ENCODE measurements around the gene SPDEF.

DNA sequence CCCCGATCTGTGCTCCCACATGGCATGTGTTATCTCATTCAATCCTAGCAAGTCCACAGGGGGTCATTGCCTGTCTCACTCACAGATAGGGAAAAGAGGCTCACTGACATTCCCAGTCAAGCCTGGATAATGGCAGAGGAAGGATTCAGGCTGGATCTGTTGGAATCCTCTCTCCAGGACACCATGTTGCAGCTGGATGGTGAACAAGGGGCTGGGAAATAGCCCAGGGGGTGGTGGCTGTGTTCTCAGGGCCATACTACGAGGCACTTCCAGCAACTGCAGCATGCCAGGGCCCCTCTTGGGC is 5.0 kb upstream of the SPDEF start:
- TF ChIP-seq, protein P1, sequence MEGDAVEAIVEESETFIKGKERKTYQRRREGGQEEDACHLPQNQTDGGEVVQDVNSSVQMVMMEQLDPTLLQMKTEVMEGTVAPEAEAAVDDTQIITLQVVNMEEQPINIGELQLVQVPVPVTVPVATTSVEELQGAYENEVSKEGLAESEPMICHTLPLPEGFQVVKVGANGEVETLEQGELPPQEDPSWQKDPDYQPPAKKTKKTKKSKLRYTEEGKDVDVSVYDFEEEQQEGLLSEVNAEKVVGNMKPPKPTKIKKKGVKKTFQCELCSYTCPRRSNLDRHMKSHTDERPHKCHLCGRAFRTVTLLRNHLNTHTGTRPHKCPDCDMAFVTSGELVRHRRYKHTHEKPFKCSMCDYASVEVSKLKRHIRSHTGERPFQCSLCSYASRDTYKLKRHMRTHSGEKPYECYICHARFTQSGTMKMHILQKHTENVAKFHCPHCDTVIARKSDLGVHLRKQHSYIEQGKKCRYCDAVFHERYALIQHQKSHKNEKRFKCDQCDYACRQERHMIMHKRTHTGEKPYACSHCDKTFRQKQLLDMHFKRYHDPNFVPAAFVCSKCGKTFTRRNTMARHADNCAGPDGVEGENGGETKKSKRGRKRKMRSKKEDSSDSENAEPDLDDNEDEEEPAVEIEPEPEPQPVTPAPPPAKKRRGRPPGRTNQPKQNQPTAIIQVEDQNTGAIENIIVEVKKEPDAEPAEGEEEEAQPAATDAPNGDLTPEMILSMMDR (conservative IDR thresholded peaks at IDR 0.05; ENCODE audit: low read depth in 2 of 2) = no peak
- TF ChIP-seq NANOG (IDR thresholded peaks at IDR 0.05; ENCODE audit: borderline replicate concordance) (no peak), CREB1 (CRISPR knock-in tag; IDR thresholded peaks at IDR 0.05; ENCODE audit: low read depth) (no peak), POLR2AphosphoS5 (IDR thresholded peaks at IDR 0.05; ENCODE audit: low read depth) (no peak), EZH2 (IDR thresholded peaks at IDR 0.05; ENCODE audit: low read depth, unreplicated experiment) (no peak), JUNB (IDR thresholded peaks at IDR 0.05; ENCODE audit: unreplicated experiment) (no peak), ZNF114 (CRISPR knock-in tag; IDR thresholded peaks at IDR 0.05) (no peak)
- TF ChIP-seq, protein P2, sequence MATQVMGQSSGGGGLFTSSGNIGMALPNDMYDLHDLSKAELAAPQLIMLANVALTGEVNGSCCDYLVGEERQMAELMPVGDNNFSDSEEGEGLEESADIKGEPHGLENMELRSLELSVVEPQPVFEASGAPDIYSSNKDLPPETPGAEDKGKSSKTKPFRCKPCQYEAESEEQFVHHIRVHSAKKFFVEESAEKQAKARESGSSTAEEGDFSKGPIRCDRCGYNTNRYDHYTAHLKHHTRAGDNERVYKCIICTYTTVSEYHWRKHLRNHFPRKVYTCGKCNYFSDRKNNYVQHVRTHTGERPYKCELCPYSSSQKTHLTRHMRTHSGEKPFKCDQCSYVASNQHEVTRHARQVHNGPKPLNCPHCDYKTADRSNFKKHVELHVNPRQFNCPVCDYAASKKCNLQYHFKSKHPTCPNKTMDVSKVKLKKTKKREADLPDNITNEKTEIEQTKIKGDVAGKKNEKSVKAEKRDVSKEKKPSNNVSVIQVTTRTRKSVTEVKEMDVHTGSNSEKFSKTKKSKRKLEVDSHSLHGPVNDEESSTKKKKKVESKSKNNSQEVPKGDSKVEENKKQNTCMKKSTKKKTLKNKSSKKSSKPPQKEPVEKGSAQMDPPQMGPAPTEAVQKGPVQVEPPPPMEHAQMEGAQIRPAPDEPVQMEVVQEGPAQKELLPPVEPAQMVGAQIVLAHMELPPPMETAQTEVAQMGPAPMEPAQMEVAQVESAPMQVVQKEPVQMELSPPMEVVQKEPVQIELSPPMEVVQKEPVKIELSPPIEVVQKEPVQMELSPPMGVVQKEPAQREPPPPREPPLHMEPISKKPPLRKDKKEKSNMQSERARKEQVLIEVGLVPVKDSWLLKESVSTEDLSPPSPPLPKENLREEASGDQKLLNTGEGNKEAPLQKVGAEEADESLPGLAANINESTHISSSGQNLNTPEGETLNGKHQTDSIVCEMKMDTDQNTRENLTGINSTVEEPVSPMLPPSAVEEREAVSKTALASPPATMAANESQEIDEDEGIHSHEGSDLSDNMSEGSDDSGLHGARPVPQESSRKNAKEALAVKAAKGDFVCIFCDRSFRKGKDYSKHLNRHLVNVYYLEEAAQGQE (IDR thresholded peaks at IDR 0.05; ENCODE audit: unreplicated experiment) = no peak
- TF ChIP-seq, protein P3, sequence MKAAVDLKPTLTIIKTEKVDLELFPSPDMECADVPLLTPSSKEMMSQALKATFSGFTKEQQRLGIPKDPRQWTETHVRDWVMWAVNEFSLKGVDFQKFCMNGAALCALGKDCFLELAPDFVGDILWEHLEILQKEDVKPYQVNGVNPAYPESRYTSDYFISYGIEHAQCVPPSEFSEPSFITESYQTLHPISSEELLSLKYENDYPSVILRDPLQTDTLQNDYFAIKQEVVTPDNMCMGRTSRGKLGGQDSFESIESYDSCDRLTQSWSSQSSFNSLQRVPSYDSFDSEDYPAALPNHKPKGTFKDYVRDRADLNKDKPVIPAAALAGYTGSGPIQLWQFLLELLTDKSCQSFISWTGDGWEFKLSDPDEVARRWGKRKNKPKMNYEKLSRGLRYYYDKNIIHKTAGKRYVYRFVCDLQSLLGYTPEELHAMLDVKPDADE (IDR thresholded peaks at IDR 0.05) = no peak
